Measurements from ENCODE around the gene CDKAL1.

CDKAL1 gene

GRCh38 chr6:21277601-21278374, 743.5 kb downstream of the CDKAL1 start:
- DNase-seq: no peak

- DNase-seq: no peak
These were observed 744.1 kb downstream of the CDKAL1 start for GRCh38 chr6:21278375-21278745.

GRCh38 chr6:21279619-21280018, 745.4 kb downstream of the CDKAL1 start:
- no peak for DNase-seq

GRCh38 chr6:21281366-21281765, 747.1 kb downstream of the CDKAL1 start:
- DNase-seq: no peak

All from NCI-H187 treated with DMSO at 0.1 percent for 48 hours (cell line).